ENCODE data around the gene TSPAN3.

TSPAN3 gene

DNA sequence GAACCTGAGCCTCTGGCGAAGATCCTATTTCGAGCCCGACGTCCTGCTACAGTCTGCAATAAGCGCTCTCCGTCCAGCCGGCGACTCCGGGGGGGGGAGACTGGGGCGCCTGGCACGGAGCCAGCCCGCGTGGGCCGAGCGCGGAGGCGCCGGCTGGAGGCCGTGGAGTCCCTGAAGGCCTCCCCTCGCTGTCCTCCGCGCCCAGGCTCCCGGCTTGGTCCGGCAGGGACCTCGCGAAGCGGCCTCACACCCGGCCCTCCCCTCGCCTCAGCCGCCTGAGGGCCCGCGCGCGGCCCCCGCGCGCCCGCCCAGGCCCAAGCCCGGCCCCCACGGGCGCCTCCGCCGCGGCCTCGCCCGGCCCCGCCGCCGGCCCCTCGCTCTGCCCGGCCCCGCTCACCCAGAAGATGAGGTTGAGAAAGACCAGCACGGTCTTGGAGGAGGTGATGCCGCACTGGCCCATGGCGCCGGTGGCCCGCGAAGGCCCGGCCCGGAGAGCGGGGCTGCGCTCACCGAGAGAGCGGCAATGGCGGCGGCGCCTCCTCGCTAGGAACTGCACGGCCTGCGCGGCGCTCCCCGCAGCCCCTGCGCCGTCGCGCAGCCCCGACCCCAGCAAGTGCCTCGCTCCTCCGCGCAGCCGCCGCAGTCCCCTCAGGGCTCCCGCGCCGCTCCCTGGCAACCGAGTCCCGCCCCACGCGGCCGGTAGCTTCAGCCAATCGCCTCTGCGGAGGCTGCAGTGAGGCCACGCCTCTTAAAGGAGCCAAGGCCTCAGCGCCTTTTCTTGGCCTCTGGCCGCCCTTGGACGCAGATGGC, at the start of gene TSPAN3:
Gene TSPAN3 (minus strand): TSS at position 615 of the 810 bp plus-strand sequence. CDS start 155 bp downstream, at position 460.
- DNase-seq: peak; percentile 18

DNA sequence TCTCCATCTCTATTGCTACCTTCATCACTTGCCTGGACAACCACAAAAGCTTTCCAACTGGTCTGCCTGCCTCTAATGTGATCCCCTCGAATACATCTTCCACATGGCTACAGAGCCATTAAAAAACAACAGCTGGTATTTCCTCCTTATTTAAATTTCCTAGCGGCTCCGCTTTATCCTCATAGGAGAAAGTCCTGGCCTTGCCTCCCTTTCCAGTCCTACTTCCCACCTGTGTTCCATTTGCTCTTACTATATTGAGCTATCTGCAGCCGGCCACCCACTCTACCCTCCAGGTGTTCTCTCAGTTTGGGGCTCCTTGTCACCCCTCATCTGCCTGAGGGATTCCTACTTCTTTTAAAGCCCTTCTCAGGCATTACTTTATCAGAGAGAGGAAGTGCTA, 49.7 kb upstream of the TSPAN3 start:
- no peak for DNase-seq

DNA sequence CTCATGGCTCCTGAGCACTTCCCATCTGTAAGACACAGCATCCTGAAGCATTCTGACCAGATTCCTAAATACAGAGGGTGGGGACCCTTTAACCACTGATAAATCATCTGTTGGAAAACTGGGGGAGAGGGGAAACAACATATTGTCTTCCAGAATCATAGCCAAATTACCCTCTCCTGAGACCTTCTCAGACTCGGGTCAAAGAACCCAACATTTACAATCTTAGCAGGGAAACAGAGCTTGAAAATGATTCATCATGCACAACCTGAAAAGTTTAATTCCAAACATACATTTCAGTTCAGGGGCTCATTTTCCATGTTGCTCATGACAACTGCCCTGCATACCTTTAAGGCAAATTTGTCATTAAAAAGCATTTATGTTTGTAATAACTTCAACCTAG, 48.5 kb upstream of the TSPAN3 start:
- DNase-seq: no peak

DNA sequence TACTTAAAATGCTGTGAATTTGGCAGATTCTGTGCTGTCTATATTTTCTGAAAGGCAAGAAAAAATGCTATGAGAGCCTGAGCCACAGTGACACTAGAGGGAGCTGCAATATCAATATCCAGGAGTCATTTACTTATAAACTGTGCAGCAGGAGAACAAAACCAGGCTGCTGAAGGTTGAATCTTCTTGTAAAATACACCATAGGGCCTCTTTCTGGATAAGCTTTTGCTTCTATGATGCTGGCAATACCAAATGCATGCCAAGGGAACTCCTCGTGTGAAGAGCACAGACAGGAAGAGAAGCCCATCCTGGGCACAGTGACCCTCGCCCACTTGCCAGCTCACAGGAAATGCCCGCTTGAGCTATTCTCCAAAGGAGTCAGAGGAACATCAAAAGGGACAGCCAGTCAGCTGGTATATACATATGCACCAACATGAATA, 48.0 kb upstream of the TSPAN3 start:
- no peak for DNase-seq

DNA sequence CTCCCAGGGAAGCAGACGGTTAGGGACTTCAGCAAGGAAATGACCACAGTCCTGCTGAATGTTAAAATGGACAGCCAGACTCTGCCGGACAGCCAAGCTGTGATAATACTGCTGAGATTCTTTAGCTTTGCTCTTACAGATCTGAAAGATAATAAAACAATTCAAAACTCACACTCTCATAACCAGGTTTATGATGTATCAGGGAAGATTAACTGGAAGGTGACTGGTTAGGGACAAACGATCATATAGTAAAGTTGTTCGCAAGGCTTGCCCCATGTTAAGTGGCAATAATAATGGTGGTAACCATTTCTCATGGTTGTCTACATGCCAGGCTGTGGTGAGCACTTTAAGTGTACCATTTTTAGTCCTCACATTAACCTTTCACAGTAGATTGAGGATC, 44.3 kb upstream of the TSPAN3 start:
- no peak for DNase-seq

DNA sequence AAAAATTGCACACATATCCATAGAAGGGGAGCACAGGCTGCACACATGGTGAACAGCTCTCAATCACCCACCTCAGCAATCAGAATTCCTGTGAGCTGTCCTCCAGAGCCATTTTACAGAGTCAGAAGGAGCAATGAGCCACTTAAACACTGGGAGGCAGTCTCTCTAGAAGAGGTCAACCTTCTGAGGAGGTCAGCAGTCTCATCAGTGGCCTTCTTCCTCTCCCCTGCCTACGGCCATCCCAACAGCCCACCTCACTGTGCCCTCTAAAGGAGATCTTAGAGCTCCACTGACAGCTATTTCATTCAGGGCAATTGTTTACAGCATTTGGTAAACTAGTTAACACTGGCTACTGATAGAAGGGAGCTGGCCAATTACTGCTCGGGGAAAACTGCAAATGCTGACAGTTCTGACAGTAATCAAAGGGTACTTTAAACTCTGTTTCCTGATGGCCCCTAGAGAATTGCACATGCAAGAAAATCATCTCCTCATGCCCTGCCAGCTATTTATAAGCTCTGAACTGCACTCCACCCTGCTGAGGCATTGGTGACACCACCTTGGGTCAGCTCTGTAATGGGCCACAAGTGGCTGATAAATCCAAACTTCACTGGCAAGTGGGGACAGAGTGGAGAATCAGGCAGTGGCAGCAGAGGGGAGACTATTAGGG, 42.1 kb upstream of the TSPAN3 start:
- DNase-seq: no peak

DNA sequence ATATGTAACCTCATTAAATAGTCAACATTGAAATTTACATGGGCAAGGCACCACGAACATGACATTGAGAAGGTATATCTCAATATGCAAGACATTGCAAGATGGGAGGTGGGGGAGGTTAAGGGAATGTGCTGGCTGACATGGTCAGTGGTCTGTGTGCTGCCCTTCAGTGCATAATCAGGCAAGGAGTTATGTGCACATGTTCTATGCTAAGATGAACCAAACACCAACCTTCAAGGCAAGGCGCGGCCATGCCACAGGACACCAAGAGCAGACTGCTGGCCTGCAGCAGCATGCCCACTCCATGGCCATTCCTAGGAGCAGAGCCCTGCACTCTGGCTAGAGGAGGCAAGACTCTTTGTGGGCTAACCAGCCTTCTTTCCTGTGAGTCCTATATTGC, 40.9 kb upstream of the TSPAN3 start:
- DNase-seq: no peak

DNA sequence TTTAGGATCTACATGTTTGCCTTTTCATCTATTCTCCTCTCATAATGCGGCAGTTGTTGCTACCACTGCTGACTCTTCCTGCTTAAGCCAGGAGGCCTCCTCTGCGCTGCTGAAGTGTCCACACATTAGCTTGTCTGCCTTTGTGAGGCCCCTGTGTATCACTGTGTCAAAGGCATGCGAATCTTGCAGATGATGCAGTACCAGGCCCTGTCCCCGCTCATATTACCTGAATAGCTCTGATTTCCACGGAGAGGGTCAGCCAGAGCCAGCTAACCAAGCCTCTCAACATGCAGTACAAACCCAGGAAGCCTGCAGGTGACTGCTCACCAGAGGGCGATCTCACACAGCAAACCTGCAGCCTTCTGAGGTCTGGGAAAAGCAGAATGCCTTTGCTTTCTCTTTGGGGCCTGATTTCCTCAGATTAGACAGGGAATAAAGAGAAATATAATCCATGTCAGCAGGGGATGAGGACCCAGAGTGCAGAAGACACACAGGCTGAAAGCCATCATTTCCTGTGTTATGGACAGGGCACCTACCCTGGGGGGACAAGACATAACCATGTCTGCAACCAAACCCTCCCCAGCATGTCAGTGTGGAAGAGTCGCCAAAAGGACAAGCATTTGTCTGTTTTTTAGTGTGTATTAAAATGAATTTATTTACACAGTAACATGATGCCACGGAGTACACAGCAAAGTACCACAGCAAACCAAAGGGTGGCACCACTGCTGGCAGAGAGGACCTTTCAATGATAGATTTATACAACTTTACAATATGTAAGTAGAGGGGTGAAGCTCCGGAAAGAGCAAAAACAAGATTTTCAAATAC, 36.8 kb upstream of the TSPAN3 start:
- no peak for DNase-seq

DNA sequence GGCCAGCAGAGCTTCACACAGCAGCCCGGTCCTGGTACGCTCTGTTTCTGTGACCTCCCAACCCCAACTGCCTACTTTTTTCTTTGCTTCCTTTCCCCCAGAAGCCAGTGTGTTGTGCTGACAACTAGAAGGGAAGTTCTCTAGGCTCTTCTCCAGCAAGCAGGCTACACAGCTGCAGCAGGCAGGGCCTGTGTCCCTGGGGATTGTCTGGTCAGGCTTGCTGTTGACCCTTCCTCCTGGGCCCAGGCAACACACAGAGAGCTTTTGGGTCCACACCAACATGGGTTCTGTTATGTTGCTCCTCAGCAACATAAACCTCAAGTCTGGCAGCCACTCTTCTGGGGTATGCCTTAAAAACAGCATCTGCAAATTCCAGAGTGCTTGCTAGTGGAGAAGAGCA, 36.2 kb upstream of the TSPAN3 start:
- DNase-seq: no peak

DNA sequence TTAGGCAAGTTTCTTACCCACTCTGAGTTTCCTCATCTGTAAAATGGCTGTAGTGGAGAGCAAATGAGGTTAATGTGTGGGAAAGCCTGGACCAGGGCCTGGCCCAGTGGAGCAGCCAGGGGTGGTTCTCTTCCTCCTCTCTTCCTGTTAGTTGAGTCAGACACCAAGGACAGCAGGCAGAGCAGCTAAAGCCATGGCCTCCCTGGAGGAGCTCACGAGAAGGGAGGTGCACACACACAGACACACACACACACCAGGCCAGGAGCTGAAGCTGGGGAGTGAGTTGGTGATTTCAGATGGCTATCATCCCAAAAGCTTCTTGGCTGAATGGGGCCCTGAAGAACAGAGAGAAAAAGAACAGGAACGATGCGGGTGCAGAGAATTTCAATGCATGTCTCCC, 33.2 kb upstream of the TSPAN3 start:
- DNase-seq: no peak

DNA sequence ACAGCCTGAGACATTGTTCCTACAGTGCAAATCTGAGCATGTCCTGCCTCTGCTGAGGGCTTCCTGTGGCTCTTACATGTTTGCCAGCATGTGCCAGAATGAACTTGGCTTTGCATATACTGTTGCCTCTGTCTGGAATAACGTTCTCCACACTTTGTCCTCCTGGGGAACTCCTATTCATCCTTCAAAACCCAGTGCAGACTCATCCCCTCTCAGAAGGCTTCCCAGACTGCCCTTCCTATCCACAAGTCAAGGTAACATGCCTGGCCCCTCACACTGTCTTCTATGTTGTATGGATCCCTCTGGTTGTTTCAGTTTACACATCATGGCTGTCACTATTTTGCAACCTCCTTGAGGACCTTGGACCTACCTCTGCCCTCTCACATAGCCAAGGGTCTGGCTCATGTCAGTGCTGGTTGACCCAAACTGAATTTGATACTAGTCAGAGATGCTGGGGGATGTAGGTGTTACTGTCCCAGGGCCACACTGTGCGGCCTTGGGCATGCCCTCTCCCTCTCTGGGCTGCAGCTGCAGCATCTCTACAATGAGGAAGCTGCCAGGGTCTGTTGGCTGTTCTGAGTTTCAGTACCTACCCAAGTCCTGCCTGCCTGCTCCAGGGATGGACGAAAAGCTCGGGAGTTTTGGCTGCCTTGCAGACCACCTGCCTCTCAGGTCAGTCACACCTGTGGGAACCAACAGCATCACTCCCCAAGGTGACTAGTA, 29.0 kb upstream of the TSPAN3 start:
- DNase-seq: no peak

DNA sequence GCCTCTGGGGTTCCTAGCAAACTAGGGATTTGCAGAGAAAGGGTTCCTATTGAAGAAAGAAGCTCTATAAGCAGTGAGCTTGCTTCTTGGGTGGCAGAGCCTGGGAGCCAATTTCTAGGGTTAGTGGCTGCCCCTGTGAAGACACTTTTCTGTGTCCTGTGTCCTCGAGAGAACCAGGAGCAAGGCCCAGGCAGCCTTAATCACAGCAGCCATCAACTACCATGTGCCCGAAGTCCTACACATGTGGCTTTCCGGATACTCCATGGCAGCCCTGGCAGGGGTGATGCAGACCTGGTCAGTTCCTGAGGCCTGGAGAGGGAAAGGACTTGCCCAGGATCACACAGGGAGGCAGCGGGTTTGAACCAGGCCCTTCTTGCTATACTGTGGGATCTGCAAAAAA, 27.7 kb upstream of the TSPAN3 start:
- no peak for DNase-seq

DNA sequence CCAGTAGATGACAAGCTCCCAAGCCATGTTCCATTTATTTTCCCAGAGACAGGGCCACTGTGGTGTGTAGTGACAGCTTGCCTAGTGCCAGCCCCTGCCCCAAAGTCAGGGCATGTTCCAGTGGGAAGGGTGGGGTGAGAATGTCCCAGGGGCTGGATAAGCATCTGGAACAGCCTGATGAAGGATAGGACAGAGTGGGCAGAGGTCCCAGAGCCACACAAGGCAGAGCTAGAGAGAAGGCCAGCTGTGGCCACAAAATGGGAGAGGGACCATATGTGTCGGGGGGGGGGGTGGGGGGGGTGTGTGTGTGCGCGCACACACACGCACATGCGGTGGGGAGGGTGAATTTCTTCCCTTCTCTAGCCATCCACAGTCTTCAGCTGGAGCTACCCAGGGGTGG, 27.0 kb upstream of the TSPAN3 start:
- DNase-seq: no peak

DNA sequence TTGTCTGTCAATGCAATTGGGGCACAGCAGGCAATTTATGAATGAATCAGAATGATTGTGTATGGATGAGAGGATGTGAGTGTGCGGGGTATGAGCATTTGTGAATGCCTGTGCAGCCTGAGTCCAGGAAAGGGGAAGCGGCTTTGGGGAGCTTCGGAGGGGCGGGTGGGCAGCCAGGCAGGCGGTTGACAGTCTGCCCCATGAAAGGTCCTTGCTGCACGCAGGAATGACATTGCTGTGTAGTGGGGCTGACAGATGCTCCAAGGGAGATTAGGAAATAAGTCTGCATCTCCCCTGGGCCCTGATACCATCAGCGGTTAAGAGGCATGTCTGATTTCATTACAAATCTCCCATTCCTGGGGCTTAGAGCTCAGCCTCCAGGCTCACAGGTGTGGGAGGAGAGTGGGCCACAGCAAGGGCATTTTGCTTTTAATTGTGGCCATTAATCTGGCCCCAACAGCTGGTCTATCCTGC, 26.4 kb upstream of the TSPAN3 start:
- no peak for DNase-seq

DNA sequence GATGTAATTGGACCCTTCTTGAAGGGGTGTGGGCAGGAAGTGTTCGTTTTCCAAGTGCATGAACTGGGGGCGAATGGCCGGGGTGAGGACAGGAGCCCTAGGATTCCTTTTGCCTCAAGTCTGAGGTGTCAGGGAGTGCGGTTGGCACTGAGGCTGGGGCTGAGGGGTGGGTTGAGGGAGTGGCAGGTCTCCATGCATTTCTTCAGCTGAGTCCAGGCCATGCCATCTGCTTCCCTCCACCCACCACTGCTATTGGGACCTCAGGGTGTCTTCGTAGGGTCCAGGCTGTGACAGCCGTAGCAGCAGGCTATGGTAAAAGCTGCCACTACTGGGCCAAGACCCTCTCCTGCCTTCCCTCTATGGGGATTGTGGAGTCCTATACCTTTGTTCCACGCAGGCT, 25.6 kb upstream of the TSPAN3 start:
- no peak for DNase-seq

DNA sequence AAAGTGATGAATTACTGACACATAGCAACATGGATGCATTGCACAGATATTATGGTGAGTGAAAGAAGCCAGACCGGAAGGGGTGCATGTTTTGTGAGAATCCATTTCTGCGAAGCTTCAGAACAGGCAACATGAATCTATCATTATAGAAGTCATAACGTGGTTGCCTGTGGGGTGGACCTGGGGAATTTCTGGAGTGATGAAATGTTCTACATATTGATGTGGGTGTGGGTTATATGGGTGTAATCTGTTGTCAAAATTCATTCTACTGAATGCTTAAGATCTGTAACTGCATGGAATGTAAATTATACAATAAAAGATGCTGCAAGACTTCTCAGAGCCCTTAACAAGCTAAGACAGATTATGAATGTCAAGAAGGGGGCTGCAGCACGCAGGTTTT, 25.2 kb upstream of the TSPAN3 start:
- DNase-seq: no peak

DNA sequence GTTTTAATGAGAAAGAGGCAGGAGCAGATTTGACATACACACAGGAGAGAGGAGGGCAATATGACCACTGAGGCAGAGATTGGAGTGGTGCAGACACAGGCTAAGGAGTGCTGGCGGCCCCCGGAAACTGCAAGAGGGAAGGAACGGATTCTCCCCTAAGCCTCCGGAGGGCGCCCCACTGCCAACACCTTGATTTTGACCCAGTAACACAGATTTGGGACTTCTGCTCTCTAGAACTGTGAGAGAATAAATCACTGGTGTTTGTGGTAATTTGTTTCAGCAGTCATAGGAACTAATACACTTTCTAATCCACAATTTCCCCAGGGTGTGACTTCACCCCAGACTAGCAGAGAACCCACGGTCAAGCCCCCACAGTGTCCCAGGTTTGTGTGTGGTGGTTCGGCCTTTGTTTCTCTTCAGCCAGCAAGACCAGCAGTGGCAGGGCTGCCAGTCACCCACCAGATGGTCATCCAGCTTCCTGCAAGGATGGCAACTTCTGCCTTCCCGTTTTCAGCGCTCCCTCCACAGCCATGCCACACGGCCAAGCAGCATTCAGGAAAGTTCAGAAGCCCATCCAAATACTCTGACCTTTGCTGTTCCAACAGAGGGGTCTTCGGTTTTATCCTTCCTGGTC, 23.6 kb upstream of the TSPAN3 start:
- DNase-seq: no peak

DNA sequence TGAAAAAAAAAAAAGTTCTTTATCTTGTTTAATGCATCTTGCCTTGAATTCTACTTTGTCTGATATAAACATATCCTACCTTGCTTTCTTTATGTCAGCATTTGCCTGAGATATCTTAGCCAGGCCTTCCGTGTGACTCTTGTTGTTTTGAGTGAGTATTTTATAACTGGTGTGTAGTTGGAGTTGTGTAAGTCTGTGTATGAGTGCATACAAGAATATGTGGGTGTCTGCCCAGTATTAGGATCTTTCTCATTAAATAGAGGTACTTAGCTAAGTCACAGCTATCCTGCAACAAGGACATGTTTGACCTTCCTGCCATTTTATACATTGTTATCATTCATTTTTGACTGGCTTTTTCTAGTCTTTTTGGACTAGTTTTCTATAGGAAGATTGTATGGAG, 22.5 kb upstream of the TSPAN3 start:
- no peak for DNase-seq

DNA sequence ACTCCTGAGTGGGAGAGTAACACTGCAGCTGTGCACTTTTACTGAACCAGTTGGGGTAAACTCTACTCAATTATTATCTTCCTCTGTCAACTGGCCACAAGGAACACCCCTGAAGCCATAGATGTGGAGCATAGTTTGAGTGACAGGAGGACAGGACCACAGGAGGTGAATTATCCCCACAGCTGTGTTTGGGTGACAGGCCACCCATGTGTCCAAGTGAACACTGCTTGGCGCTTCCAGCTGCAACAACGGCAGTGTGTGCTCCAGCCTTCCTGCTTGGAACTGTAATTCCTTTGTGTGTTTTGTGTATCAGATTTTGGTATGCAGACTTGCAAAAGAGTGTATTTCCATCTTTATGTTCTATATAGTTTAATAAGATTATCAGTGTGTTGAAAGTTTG, 20.2 kb upstream of the TSPAN3 start:
- DNase-seq: no peak

DNA sequence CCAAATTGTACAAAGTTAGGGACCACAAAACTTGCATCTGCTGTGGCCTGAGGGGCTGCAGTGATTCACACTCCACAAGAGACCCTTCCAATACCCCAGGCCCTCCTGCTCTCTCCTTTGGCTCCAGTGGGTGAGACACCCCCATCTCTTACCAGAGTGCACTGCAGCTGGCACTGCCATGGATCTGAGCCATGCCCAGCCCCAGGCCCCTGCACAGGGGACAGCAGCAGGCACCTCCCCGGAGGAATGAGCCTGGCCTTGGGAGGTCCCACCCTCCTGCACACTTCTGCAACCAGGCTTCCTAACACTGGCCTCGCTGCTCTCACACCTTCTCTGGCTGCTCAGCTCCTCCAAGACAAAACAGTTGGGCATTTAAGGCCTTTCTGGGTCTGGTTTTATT, 16.3 kb upstream of the TSPAN3 start:
- no peak for DNase-seq

DNA sequence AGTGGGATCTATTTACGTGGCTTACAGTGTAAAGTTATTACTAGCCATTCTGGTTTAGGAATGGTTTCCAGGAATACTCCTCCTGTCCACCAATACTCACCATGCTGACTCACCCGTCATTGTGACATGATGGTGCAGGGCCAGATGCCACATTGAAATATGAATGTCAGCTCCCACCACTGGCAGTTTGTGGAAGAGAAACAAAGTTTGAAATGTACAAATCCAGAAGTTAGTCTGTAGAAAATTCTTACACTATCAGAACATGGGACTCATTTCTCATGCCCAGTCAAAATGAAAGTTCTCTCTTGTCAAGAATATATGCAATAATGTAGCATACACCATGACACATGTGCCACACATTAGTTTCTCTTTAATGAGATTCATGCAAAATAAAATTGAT, 14.4 kb upstream of the TSPAN3 start:
- DNase-seq: no peak

DNA sequence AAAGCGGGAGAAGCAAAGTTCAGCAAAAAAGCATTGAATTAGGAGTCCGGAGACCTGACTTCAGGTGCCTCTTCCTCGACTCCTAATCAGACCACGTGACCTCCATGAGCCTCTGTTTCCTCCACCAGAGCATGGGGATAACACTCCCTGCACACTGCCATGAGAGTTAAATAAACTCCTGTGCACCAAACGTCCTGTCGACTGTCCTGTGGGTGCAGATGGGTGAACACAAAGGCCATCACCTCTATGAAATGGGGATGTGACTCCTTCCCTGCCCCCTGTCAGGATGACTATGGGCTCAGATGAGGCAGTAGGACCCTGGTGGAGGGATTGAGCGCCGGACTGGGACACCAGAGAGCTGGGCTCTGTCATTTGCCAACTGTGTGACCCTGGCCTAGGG, 13.5 kb upstream of the TSPAN3 start:
- no peak for DNase-seq
